ENCODE measurements around the gene ADAMTS13.

Gene ADAMTS13

DNA sequence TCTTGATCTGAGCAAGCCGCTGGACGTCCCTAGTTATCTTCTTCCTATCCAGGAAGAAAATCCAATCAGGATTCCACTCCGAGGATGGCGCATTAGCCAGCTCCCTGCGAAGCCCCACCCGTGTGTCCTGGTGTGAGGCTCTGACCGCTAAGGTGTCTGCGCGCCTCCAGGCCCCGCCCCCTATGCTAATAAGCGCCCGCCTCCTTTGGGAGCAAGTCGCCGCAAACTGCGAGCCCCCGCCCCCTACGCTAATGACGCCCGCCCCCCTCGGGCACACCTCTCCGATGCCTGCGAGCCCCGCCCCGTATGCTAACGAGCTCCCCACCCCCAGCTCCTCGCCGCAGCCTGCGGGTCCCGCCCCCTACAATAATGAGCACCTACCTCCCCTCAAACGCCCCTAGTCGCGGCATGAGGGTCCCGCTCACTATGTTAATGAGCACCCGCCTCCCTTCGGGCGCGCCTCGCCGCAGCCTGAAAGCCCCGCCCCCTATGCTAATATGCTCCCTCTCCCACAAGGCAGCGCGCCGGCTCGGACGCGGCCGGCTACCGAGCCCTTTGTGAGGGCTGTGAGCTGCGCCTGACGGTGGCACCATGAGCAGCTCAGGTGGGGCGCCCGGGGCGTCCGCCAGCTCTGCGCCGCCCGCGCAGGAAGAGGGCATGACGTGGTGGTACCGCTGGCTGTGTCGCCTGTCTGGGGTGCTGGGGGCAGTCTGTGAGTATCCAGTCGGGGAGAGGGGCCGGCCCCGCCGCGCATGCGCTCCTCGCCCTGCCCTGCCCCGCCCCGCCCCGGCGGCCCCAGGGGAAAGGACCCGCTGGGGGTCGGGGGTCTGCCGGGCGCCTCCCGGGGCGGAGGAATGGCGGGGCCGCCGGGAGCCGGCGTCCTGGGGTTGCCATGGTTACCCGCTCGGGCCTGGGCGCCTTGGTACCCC is 37.6 kb downstream of the ADAMTS13 start, which contains the start of gene CACFD1:
CACFD1 (plus strand) TSS at position 503 of the 929 bp plus-strand sequence; CDS start at position 592, 89 bp downstream.
- H3K4me3 ChIP-seq (ENCODE audit: low read length) = peak within 1 kb of the TSS; percentile 80
- no peak for TF ChIP-seq CTCF (conservative IDR thresholded peaks at IDR 0.05; ENCODE audit: low read length)
- peak; percentile 83 for DNase-seq (ENCODE audit: low read depth)

- DNase-seq (ENCODE audit: low read depth) = peak; percentile 7
- peak overlapping the region; percentile 80 for H3K4me3 ChIP-seq (ENCODE audit: low read length)
- TF ChIP-seq CTCF (conservative IDR thresholded peaks at IDR 0.05; ENCODE audit: low read length) = no peak
Observed at GRCh38 chr9:133460405-133461175, 38.4 kb downstream of the ADAMTS13 start.

- no peak for TF ChIP-seq CTCF (conservative IDR thresholded peaks at IDR 0.05; ENCODE audit: low read length)
Observed at GRCh38 chr9:133461975-133462374, 39.8 kb downstream of the ADAMTS13 start.

DNA sequence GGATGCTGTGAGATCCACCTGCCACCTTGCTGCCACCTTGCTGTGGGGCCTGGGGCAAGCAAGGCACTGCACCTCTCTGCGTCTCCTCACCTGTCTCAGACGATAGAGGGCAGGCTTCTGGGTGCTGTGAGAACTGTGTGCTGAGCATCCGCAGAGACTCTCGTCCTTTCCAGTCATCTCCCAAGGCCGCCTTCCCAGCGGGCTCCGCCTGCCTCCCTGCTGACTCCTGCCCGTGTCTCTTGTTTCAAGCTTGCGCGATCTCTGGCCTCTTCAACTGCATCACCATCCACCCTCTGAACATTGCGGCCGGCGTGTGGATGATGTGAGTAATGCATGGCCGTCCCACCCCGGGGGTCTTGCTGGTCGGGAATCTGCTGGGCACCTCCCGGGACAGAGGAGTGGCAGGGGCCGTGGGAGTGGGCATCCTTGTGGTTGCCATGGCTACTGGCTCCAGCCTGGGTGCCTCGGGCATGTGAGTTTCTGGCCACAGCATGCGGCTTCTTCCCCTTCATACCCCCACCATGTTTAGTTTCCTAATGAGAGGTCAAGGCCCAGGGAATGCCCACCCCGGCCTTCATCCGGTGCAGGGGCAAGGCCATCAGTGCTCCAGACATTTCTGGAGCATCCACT is 41.2 kb downstream of the ADAMTS13 start:
- no peak for DNase-seq (ENCODE audit: low read depth)
- TF ChIP-seq CTCF (conservative IDR thresholded peaks at IDR 0.05; ENCODE audit: low read length) = no peak
- no peak overlapping the region for H3K4me3 ChIP-seq (ENCODE audit: low read length)

More at GRCh38 chr9:133461975-133462374, 39.8 kb downstream of the ADAMTS13 start:
- H3K4me3 ChIP-seq (ENCODE audit: low read length) = no peak overlapping the region
- DNase-seq (ENCODE audit: low read depth) = no peak

GRCh38 chr9:133463864-133464615 is 41.9 kb downstream of the ADAMTS13 start:
- H3K4me3 ChIP-seq (ENCODE audit: low read length) = no peak overlapping the region
- no peak for TF ChIP-seq CTCF (conservative IDR thresholded peaks at IDR 0.05; ENCODE audit: low read length)
- DNase-seq (ENCODE audit: low read depth) = no peak

- no peak overlapping the region for H3K4me3 ChIP-seq (ENCODE audit: low read length)
- no peak for TF ChIP-seq CTCF (conservative IDR thresholded peaks at IDR 0.05; ENCODE audit: low read length)
Observed at GRCh38 chr9:133464638-133465037, 42.5 kb downstream of the ADAMTS13 start.

More at GRCh38 chr9:133464638-133465037, 42.5 kb downstream of the ADAMTS13 start:
- no peak for DNase-seq (ENCODE audit: low read depth)

All from AG10803 (cell line).